Muscle layer of colon (tissue), 2 donors: ENCODE measurements around the gene TMEM62.
"Not testable (repeated sequence)": the region's sequence is repeated elsewhere in the genome, so short reads cannot be mapped to it uniquely, and the experiment has no call there.

Source experiments
- H3K27ac ChIP-seq: one replicate; pipeline ENCODE4 v1.7.0; 2013; ENCODE audit warnings: low read depth, mild to moderate bottlenecking, low read length, moderate library complexity
- H3K27me3 ChIP-seq, 2 donors: one replicate each; pipeline ENCODE4 v1.7.0; 2013; ENCODE audit warnings: low read length in 2 of 2, mild to moderate bottlenecking in 2 of 2; ENCODE audit not compliant: insufficient read depth in 2 of 2, control insufficient read depth in 1 of 2
- H3K36me3 ChIP-seq: one replicate; pipeline ENCODE4 v1.7.0; 2013; ENCODE audit warnings: mild to moderate bottlenecking, low read length; ENCODE audit not compliant: insufficient read depth
- H3K4me1 ChIP-seq: one replicate; pipeline ENCODE4 v1.7.0; 2013; ENCODE audit warnings: mild to moderate bottlenecking, low read length; ENCODE audit not compliant: insufficient read depth
- H3K4me3 ChIP-seq, 2 donors: one replicate each; pipeline ENCODE4 v1.7.0; 2013; ENCODE audit warnings: low read length in 2 of 2, low read depth in 1 of 2, mild to moderate bottlenecking in 1 of 2, moderate library complexity in 1 of 2
- H3K9ac ChIP-seq: one replicate; pipeline ENCODE4 v1.7.0; 2013; ENCODE audit warnings: low read length
- H3K9me3 ChIP-seq: one replicate; pipeline ENCODE4 v1.7.0; 2013; ENCODE audit warnings: mild to moderate bottlenecking, low read length
- donor health status: abdominal sarcoma.
- donor health status: Adenocarcinoma of cecum.

The TMEM62 gene

GRCh38 chr15:43225950-43226255 is 92.5 kb downstream of the TMEM62 start:
- H3K36me3 ChIP-seq, H3K9me3 ChIP-seq, H3K27ac ChIP-seq, H3K4me3 ChIP-seq, H3K27me3 ChIP-seq, H3K9ac ChIP-seq, H3K4me1 ChIP-seq: not testable (repeated sequence)

- Histone ChIP-seq H3K4me3 (no peak overlapping the region), H3K4me1 (no peaks in the 10 kb centered on the region), H3K27me3 (no peaks in the 10 kb centered on the region), H3K9me3 (no peaks in the 10 kb centered on the region), H3K9ac (no peak overlapping the region), H3K36me3 (no peaks in the 10 kb centered on the region), H3K27ac (no peak overlapping the region)
Observed at GRCh38 chr15:43226436-43227305, 93.3 kb downstream of the TMEM62 start.

GRCh38 chr15:43229977-43230376 is 96.6 kb downstream of the TMEM62 start:
- Histone ChIP-seq H3K27me3 (no peaks in the 10 kb centered on the region), H3K4me1 (no peaks in the 10 kb centered on the region), H3K4me3 (no peak overlapping the region), H3K36me3 (no peaks in the 10 kb centered on the region), H3K27ac (no peak overlapping the region), H3K9me3 (no peaks in the 10 kb centered on the region), H3K9ac (no peak overlapping the region)

GRCh38 chr15:43230640-43231115 is 97.3 kb downstream of the TMEM62 start:
- Histone ChIP-seq H3K27ac (no peak overlapping the region), H3K4me1 (no peaks in the 10 kb centered on the region), H3K36me3 (no peaks in the 10 kb centered on the region), H3K4me3 (no peak overlapping the region), H3K27me3 (no peaks in the 10 kb centered on the region), H3K9me3 (no peaks in the 10 kb centered on the region), H3K9ac (no peak overlapping the region)

GRCh38 chr15:43232289-43232874 is 99.0 kb downstream of the TMEM62 start:
- Histone ChIP-seq H3K27me3 (no peaks in the 10 kb centered on the region), H3K4me3 (no peak overlapping the region), H3K36me3 (no peaks in the 10 kb centered on the region), H3K9ac (no peak overlapping the region), H3K27ac (no peak overlapping the region), H3K4me1 (no peaks in the 10 kb centered on the region), H3K9me3 (no peaks in the 10 kb centered on the region)
